ENCODE measurements around the gene ZNF521.

Gene ZNF521

DNA sequence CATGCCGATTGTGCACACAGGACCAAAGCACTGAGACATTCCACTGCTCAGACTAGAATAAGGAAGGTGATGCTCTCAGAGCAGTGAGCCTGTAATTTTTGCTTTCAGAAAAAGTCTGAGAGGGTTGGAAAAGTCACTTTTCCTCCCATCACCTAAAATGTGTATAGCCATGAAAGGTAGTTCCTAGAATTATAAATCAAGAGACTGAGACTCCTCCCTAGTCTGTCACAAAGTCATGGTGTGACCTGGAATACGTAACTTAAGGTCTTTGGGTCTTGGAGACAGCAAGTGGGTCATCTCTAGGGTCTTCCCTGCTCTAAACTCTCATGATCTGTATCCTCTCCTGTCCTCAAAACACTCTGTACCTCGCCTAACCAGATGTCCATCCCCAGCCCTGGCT is 16.9 kb downstream of the ZNF521 start:
- DNase-seq, result no peak

DNA sequence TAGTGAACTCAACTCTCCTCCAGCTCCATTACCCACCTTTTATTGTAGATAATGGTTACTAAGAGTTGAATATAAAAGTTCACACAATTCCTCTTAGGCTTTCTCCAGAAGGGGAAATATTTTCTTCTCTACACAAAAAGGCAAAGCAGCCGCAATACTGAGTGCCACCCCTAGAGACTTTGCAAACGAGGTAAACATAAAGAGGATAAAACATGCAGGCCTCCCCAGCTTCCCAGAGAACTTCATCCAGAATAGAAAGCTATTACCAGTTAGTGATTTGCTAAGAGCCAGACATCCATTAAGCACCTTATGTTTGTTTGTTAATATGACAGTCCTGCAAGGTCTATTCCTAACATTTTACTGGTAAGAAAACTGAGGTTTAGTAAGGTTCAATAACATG is 17.4 kb downstream of the ZNF521 start:
- DNase-seq, result no peak

GRCh38 chr18:25332002-25332401 is 20.0 kb downstream of the ZNF521 start:
- no peak for DNase-seq

DNA sequence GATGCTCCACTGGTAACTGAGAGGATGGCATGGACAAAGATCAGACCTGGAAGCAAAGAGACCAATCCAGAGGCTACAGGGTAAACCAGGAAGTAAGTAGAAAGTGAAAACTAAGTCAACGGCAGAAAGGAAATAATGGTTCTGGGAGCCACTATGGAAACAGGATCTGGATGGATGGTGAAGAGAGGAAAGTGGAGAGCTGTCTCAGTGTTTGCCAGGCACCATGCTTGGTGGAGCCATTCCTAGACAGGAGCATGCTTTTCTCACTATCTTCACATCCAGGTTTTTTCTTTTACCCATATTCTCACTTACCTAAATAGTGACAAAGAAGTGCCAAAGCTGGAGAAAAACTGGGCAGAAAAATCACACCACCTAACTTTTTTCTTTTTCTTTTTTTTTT is 22.2 kb downstream of the ZNF521 start:
- DNase-seq, result no peak

DNA sequence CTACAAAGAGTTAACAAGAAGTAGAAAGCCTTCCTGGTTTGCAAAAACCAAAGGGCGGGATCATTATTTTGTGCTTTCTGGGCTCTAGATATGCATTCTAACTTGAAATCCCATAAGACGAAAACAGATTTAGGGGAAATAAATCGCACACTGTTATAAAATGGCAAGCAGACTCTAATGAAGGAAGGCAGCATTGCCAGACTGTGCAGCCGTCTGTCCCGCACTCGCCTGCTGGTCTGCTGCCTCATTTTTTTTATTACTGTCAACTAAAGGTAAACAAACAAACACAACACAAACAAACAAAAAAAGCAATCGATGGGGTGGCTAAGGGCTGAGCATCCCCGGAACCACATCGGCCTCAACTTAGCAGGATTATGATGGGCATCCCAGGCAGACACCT is 24.4 kb downstream of the ZNF521 start:
- DNase-seq, result no peak

DNA sequence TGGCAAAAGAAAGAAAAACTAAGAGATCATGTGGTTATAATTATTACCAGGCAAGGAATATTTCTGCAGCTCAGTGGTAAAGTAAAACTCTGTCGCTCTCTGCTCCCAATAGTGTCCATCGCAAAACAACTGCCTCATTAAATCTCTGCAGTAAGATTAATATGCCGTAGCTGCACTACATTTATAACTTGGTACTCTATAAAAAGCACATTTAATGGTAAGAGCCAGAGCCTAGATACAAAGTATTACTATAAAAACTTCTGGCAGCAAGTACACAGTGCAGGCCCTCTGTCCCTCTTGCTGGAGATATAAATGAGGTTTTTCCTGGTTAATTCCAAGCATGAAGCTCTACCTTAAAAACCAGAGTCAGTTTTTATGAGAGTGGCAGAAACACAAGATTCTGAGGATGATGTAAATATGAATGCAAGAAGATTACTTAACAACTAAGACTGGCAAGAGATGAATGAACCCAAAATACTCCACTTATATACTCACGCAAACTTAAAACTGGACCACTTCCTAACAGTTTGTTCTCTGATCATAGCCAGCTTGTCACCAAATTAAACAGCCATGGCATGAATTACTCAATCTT is 25.5 kb downstream of the ZNF521 start:
- DNase-seq, result no peak

DNA sequence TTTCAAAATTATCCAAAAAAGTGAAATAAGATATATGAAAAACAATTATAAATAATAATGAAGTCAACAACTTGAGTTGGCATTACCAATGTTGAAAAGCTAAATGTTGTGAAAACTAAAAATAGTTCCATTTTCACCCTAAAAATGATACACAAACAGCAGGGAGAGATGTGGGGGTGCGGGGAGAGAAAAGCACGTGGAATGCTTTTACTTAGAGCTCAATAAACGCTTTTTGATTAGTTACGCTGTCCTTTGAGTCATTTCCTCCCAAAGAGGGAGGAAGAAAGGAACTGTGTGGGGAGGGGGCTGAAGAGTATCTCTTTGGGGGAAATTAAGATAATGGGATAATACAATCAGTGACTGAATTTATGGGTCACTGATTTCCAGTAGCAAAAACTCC is 29.2 kb downstream of the ZNF521 start:
- DNase-seq, result no peak

DNA sequence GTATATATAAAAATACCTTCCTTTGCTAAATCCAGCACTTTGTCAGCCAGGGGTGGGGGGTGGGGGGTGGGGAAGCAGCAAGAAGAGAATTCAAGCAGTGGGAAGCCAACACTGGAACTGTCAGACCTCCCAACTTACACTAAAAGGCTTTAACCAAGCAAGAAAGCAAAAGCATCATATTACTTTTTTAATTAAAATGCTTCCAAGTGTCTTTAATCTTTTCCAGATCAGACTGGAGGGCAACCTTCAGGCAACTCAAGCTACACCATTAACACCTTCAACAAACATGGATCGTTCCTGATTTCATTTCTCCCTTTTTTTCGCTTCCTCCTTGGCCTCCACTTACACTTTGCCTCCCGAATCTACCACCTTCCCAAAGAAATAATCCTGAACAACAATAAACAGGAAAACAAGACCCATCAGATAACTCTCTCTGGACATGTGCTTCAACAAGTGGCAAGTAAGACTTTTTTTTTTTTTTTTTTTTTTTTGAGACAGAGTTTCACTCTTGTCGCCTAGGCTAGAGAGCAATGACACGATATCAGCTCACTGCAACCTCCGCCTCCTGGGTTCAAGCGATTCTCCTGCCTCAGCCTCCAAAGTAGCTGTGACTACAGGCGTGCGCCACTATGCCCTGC is 35.5 kb downstream of the ZNF521 start:
- DNase-seq, result no peak

DNA sequence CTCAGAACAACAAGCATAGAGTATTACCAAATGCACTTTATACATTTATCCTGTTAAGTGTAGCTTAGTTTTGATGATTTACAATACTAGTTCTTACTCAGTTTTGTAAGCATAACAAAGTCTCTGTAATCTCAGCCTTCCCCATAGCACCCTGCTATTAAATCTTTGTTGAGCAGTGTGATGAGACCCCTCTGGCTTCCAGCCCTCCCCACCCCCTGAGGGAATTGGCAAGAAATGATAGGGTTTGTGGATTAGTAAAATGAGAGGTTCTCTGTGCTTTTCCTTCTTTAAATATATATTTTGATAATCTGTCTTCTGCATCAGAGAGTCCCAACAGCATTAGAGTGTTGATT is 37.2 kb downstream of the ZNF521 start:
- DNase-seq, result no peak

DNA sequence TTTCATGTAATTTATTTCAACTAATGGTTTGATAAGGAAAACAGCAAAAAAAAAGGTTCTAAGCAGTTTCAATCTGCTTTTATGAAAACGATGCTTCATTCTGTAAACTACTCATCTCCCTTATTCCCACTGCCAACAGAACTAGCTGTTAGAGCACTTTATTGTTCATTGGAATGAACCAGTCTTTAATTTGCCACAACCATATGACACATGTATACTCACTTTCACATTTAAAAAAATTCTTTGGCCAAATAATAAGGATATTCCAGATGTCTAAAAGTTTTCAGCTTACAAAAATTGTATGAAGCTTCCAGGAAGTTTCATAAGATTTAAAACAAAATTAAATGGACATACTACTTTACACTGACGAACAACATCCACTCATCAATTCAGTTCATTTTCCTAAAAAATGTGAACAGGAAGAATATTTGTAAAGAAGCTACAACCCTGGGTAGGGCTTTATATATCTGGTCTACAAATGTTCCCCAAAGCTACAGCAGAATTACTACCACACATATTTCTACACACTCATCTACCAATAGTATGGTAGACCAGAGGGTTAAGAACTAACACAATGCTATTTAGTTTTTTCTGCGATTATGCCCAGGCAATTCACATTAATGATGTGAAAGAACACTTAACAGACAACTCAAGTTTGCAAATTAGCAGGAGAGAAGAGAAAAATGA is 37.7 kb downstream of the ZNF521 start:
- no peak for DNase-seq

- no peak for DNase-seq
Observed at GRCh38 chr18:25313268-25313667, 38.7 kb downstream of the ZNF521 start.

GRCh38 chr18:25310045-25310444 is 41.9 kb downstream of the ZNF521 start:
- no peak for DNase-seq

GRCh38 chr18:25308381-25308780 is 43.6 kb downstream of the ZNF521 start:
- no peak for DNase-seq

DNA sequence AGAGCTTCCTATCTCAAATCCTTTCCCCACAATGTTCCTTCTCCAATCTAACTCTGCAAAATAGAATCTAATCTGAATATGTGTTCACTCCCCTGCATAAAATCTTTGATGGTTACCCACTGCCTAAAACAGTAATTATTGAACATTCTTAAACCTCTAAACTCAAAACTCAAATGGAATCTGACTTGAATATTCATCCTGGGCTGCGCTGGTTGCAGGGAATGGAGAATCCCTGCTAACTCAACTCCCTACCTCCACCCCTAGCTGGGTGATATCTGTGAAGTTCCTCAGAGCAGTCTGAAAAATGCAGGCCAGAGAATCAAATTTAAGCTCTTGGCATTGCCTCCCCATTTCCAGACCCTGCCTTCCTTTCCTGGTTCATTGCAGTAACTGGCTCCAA is 44.8 kb downstream of the ZNF521 start:
- DNase-seq, result no peak

GRCh38 chr18:25306671-25307070 is 45.3 kb downstream of the ZNF521 start:
- DNase-seq, result no peak

GRCh38 chr18:25305584-25305983 is 46.4 kb downstream of the ZNF521 start:
- no peak for DNase-seq

DNA sequence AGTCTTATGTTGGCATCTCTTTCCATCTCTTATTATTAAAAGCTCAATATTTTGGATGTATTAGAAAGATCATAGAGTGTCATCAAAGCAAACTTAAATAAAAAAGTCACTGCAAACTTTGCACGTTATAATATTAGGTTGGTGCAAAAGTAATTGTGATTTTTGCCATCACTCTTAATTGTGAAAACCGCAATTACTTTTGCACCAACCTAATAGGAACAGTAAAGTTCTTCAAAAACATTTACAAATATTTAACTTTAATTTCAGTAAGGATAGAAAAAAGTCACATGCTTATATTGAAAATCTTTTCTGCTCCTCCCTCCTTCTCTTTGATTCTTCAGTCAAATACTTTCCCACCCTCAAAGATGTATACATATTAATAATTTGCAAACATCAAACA is 51.5 kb downstream of the ZNF521 start:
- DNase-seq, result no peak

GRCh38 chr18:25299426-25300300 is 52.3 kb downstream of the ZNF521 start:
- no peak for DNase-seq

- no peak for DNase-seq
Observed at GRCh38 chr18:25298853-25299274, 53.1 kb downstream of the ZNF521 start.

GRCh38 chr18:25295624-25296138 is 56.3 kb downstream of the ZNF521 start:
- no peak for DNase-seq

DNA sequence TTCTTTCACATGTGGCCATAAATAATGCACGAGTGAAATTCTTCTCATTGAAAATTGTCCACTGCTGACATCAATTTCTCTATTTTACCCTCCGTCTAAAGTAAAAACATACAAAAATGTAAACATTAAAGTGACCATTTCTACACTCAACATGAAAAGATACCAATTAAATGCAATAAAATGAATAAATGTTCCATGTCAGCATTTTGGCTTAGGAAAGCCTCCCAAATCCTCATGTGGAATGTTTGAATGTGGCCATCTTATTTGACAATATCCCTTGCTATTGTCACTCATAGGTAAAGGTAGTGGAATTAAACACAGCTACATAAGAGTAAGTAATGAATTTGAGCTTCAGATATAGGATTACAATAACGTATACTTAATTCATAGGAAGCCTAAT is 60.8 kb downstream of the ZNF521 start:
- DNase-seq, result no peak

DNA sequence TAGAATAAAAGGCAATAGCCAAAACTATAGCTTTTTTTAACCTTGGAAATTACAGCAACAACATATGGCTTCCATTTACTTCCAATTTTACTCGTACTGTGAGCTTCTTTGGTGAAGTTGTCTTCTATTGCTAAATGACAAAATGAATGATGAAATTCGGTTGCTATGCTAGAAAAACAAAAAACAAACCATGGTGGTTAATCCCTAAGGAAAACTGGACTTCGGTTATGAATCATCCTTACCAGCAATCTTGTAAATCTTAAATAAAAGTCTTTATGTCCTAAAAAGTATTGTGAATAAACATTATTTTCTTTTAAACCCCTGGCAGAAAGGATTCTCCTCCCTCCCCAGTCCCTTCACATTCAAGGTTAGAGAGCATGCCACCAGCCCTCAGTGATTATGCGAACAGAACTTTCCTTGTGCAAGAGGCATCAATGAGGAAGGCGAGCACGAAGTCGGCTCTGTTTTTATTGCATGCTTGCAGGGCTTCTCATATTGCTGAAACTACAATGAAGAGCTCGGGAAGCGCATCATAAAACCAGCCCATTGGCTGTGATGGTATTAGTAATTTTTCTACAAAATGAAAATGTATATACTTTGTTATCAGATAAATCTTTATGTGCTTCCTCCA is 62.9 kb downstream of the ZNF521 start:
- DNase-seq, result no peak

DNA sequence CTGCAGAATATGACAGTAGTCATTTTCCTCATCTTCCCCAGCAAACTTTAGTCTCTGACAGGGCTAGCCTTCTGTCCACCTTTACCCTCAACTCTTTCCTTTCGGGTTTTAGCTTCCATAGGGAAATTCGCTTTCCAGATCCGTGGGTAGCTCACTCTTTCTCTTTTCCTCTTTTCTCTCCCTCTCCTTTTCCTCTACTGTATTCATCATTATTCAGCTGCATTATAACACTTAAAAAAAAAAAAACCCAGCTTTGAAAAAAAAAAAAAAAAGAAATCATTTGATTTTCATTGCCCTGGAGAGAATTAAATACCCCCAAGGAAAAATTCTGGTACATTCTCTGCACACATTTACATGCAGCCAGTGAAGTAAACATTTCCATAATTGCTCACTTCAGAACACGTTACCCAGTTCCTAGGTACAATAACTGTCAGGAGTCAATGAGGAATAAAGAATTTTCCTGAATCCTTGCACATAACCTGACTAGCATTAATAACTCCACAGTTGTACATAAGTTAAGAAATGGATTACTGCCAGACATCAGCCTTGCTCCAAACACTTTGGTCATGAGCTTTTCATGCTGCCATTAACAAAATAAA is 63.5 kb downstream of the ZNF521 start:
- no peak for DNase-seq

All from NCI-H2029 (cell line).